Stomach smooth muscle (tissue), 2 donors: ENCODE data around the gene SMG1.
"Not testable (repeated sequence)": the region's sequence is repeated elsewhere in the genome, so short reads cannot be mapped to it uniquely, and the experiment has no call there.

Experiments
- H3K27ac ChIP-seq: one replicate; pipeline ENCODE4 v1.7.0; 2013; ENCODE audit warnings: mild to moderate bottlenecking, low read length, inconsistent platforms
- H3K27me3 ChIP-seq, 2 donors: one replicate each; pipeline ENCODE4 v1.7.0; 2013; ENCODE audit warnings: low read length in 2 of 2; ENCODE audit not compliant: insufficient read depth in 2 of 2, control insufficient read depth in 1 of 2
- H3K36me3 ChIP-seq, 2 donors: one replicate each; pipeline ENCODE4 v1.7.0; 2013; ENCODE audit warnings: low read length in 2 of 2; ENCODE audit not compliant: control insufficient read depth in 2 of 2, insufficient read depth in 2 of 2
- H3K4me1 ChIP-seq: one replicate; pipeline ENCODE4 v1.7.0; 2013; ENCODE audit warnings: low read length; ENCODE audit not compliant: control insufficient read depth, insufficient read depth
- H3K4me3 ChIP-seq, 2 donors: one replicate each; pipeline ENCODE4 v1.7.0; 2013; ENCODE audit warnings: low read length in 2 of 2
- H3K9ac ChIP-seq, 2 donors: one replicate each; pipeline ENCODE4 v1.7.0; 2013; ENCODE audit warnings: low read length in 2 of 2, mild to moderate bottlenecking in 1 of 2
- H3K9me3 ChIP-seq, 2 donors: one replicate each; pipeline ENCODE4 v1.7.0; 2013; ENCODE audit warnings: low read length in 2 of 2; ENCODE audit not compliant: control insufficient read depth in 2 of 2
- donor health status: healthy.
- donor health status: Pancreatic carcinoma.

SMG1 gene

DNA sequence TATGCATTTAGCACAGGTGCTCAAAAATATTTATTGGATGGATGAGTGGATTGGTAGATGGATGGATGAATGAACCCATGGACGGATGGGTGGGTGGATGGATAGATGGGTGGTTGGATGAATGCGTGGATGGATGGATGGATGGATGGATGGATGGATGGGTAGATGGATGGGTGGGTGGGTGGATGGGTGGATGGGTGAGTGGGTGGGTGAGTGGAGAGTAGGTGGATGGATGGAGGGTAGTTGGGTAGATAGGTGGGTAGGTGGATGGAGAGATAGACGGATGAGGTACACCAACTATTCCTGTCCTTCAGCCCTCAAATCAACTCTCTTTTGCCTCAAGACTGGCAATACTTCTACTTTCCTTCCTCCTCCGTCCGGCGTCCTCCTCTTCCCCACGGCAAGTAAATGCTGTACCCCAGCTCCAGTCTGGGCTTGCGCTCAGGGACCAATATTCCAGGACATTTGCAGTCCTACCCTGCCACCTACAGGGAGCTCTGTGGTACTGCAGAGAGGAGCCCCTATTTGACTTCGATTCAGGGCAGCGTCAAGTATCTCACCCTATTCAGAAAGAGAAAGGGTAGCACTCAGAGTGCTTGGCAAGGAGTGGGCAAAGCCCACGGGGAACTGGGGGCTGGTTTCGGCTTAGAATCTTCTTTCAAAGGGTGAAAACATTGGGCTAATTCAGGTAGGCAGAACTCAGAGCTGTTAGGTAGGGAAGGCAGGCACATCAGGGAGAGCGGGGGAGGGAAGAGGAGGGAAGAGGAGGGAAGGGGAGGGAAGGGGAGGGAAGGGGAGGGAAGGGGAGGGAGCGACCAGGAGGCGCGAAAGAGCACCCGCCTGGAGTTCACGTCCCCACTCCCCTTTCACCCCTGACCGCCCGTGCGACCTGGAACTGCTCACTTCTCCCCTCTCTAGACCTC is 166.3 kb downstream of the SMG1 start:
- H3K9ac ChIP-seq, H3K36me3 ChIP-seq, H3K27me3 ChIP-seq, H3K9me3 ChIP-seq, H3K4me3 ChIP-seq, H3K27ac ChIP-seq, H3K4me1 ChIP-seq: not testable (repeated sequence)

DNA sequence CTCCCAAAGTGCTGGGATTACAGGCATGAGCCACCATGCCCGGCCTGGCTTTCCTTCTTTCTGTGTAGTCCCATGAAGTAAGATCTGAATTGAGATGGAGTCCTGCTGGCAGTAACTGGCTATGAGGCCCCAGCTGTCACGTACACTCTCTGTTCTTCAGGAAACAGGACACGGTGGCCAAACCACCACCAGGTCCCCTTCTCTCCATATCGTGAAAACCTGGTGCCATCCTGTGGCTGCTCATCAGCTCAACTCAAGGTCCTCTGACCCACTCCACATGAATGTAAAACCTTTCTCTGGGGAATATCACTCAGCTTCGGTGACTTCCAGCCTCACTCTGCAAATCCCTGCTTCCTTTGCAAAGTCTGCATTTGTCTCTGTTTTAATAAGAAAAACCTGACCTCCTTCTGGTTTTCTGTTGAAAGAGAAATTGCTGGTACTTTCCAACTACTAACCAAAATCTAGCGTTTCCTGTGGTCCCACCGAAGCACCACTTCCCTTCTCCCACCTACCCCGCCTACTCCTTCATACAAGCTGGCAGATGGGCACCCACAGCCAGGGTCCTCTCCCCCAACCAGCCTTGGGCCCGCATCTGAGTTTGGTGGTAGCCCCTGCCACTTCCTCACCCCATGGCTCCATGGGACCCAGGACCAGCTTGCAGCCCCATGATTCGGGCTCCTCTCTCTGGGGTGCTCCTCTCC is 168.1 kb downstream of the SMG1 start:
- not testable (repeated sequence) for H3K9ac ChIP-seq

DNA sequence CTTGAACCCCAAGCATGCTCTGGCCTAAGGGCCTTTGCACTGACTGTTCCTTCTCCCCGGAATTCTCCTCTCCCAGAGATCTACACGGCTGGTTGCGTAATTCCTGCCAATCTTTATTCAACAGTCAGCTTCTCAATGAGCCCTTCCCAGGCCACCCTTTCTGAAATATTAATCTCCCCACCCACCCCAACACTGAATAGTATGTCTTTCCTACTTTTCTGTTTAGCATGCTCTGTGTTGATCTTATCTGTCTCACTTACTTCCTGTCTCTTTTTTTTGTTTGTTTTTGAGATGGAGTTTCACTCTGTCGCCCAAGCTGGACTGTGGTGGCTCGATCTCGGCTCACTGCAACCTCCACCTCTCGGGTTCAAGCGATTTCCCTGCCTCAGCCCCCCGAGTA is 169.6 kb downstream of the SMG1 start:
- not testable (repeated sequence) for H3K4me3 ChIP-seq, H3K4me1 ChIP-seq, H3K27me3 ChIP-seq, H3K36me3 ChIP-seq, H3K9ac ChIP-seq, H3K9me3 ChIP-seq, H3K27ac ChIP-seq

More for the DNA sequence above, 168.1 kb downstream of the SMG1 start:
- H3K27me3 ChIP-seq, H3K27ac ChIP-seq, H3K9me3 ChIP-seq, H3K4me3 ChIP-seq, H3K4me1 ChIP-seq, H3K36me3 ChIP-seq: not testable (repeated sequence)
